DMS 273 treated with DMSO at 0.1 percent for 48 hours (cell line): ENCODE results near the gene KCTD17.

ENCODE experiments used
- DNase-seq: peaks from one replicate; lab custom pipeline; 2025; lab: John Stamatoyannopoulos, UW

Gene KCTD17, protein sequence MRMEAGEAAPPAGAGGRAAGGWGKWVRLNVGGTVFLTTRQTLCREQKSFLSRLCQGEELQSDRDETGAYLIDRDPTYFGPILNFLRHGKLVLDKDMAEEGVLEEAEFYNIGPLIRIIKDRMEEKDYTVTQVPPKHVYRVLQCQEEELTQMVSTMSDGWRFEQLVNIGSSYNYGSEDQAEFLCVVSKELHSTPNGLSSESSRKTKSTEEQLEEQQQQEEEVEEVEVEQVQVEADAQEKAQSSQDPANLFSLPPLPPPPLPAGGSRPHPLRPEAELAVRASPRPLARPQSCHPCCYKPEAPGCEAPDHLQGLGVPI

DNA sequence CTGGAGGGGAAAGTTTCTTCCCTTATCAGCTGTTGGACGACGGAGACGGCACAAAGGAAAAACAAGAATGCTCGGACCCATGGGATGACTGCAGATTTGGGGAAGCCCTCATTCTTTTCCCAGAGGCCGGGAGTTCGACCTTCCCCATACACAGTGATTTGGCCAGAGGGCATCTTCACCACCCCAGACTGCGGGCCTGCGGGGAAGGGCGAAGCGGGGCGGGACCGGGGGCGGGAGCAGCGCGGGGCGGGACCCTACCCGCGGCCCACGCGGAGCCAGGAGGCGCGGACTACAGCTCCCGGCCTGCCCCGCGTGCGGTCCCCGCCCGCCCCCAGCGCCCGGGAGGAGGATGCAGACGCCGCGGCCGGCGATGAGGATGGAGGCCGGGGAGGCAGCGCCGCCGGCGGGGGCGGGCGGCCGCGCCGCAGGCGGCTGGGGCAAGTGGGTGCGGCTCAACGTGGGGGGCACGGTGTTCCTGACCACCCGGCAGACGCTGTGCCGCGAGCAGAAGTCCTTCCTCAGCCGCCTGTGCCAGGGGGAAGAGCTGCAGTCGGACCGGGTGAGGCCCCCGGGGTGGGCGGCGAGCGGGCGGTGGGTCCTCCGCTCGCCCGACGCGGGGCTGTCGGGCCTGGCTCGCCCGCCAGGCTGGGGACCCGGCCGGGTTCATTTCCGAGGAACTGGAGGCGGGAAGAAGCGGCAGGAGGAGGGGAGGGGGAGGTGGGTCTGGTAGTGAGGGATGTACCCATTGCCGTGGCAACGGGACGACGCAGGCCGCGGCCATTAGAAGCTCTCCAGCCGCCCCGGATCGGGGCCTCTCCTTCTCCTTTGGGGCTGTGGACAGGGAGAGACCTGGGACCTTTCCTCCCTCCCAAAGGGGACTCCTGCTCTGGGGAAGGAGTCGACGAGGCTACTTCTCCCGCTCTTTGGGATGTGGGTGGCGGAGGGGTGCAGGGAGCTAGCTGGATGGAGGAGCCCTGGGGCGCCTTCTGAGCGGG is at the start of gene KCTD17:
Gene KCTD17 (plus strand): TSS at position 352 of the 995 bp plus-strand sequence. CDS start 19 bp downstream, at position 371.
- DNase-seq, result no peak

DNA sequence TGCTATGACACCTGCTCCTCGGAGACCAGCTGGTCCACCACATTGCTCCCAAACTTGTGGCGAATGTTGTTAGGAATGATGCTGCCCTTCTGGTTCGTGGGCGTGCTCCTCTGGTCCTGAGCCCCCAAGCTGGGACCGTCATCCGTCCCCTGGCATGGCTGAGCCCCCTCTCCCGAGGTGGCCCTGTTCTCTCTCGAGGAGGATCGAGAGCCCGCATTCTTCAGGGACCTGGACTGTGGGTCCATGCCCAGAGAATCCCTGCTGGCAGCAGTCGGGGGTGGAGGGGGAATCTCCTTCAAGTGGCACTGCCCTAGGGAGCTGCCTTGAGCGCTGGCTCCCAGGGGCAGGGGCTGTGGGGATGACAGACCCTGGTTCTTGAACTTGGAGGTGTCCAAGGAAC is 49.7 kb upstream of the KCTD17 start:
- no peak for DNase-seq

DNA sequence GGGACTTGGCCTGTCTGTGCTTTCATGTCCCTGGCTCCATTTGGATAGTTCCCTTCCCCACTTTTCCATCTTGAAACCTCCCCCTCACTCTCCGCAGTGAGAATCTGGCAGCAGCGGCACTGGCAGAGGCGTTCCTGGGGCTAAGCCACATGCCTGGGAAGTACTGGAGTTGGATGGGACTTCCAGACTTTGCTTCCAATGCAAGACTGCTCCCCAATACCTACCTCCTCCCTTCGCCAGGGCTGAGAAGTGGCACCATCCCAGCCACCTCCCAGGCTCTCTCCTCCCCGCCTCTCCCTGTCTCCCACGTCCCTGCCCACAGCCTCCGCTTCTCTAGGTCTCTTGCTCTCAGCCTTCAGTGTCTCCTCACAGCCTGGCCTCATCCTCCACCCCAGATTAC is 48.9 kb upstream of the KCTD17 start:
- DNase-seq, result no peak

DNA sequence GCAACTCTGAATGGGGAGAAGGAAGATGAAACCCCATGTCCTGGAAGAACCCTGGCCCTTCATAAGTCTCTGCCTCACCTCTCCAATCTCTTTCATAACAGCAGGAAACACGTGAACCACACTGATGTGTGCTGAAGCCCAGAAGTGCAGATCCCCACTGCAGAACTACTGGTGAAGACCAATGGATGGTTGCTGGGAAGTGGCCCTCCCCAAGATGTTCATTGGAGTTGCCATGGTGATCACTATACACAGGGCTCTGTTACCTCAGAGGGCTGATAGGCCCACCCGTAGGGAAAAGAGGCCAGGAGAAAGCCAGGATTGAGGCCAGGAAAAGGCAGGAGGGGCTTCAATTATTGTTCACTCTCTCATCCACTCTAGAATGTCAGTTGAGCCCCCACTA is 43.9 kb upstream of the KCTD17 start:
- no peak for DNase-seq

DNA sequence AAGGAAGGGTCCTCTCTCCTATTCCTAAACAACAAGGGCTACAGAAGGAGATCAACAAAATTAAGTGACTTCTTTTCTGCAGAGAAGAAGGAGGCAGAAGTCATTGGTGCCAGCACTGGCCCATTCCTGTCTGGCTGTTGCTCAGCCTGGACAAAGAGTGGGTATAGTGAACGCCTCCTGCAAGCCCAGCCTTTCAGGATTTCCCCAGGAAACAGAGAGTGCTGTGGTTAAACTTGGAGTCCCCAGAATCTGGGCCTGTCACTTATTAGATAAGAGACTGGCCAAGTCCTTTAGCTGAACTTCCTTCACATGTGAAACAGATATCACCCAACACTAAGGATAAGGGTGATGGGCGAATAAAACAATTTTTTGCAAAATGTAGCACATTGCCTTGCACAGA is 43.2 kb upstream of the KCTD17 start:
- no peak for DNase-seq

DNA sequence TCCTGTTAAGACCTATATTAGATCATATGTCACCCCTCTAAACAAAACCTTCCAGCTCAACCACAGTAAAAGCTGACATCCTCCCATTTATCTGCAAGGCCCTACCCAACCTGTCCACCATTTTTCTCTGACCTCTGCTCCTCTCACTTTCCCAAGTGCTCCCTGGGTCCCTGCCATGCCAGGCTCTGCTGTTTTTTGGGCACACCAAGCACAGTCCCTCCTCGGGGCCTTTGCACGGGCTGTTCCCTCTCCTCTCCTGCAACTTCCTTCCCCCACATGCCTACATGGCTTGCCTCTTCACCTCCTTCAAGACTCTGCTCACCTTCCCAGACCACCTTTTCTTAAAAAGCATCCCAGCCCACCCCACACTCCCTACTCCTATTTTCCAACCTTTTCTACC is 42.1 kb upstream of the KCTD17 start:
- no peak for DNase-seq

DNA sequence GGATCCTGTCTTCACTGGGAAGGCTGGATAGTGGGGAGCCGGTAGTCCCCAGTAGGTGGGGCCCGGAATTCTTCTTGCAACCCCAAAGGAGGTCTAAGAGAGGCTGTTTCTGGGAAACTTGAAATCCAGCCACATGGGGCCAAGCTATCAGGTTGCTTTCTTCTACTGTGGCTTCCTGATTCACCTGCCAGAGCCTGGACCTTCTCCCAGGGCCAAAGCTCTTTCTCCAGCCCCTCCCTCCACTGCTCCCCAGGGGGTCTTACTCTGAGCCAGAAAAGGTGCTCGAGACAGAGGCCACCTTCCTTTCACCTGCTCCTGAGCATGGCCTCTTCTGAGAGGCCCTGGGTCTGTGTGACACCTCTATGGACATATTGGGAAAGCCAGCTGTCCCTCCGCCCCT is 41.4 kb upstream of the KCTD17 start:
- no peak for DNase-seq

DNA sequence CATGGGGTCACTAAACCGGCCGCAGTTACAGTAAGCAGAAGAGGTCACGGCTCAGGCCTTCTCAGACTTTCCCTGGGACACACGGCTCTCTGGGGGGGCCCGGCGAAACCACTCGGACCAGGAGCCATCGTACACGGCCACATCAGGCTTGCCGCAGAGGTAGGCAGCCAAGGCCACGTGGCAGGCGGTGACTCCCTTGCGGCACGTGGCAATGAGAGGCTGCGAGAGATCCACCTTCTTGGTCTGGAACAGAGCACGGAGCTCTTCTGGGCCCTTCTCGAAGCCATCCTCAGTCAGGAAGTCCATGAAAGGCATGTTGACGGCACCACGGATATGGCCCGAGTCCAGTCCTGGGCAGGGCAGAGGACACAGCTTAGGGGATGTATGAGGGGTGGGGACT is 40.6 kb upstream of the KCTD17 start:
- no peak for DNase-seq

DNA sequence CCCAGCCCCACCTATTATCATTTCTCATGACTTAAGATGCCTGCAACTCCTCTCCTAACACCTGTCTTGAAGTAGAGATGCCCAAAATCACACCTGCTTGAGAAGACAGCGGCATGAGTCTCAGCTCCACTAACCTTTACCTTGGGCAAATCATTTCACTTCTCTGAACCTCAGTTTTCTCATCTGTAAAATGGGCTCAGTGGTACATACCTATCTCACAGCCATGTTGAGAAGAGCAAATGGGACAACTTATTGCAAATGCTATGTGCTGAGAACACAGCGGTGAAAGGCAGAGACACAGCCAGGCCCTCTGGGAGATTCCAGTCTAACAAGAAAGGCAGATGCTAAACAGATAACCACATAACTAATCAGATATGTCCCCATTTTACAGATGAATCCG is 40.1 kb upstream of the KCTD17 start:
- no peak for DNase-seq

DNA sequence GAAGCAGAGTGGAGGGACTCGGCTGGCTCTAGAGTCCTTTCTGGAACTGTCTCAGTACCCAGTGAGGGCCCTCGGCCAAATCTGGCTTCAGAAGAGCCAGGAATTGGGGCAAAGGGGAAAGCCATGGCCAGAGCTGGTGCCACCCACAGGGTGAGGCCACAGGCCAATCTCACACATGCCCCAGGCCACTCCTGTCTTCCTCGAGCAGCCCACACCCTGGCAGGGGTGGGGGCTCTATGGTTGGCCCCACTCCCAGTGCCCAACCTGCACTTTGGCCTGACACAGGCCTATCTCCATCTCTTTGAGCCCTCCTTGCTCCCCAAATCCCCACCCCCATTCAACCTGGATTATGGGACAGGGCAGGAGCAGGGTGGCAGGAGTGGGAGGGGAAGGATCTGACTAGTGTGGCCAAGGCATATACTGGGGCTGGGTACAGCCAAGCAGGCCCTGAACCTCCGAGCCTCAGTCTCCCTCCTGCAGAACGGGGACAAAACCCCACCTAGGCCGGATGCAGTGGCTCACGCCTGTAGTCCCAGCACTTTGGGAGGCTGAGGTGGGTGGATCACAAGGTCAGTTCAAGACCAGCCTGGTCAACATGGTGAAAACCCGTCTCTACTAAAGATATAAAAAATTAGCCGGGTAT is 39.2 kb upstream of the KCTD17 start:
- no peak for DNase-seq

DNA sequence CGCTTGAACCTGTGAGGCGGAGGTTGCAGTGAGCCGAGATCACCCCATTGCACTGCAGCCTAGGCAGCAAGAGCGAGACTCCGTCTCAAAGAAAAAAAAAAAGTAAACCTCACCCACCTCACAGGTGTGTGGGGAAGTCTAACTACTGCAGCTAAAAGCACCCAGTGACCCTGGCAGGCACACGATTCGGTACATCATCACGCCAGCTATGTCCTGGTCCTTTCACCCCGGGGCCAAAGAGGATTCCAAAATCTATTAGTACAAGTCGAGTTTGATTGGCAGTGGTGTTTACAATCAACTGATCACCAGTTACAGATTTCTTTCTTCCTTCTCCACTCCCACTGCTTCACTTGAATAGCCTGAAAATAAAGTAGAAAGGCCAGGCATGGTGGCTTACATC is 38.6 kb upstream of the KCTD17 start:
- no peak for DNase-seq

DNA sequence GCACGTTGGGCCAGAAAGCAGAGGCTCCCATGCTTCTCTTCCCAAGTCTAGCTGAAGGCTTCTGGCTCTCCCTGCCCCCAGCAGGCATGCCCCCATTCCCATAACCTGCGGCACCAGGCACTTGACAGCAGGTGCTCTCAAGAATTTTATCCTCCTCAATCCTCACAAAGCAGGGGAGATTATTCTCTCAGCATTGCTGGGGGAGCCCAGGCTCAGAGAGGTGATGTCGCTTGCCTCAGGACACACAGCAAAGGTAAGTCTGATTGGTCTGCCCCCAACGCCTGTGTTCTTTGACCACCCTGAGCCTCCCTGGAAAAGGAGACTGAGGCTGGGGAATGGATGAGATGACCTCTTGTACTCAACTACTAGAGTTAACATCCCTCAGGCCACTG is 37.1 kb upstream of the KCTD17 start:
- no peak for DNase-seq

DNA sequence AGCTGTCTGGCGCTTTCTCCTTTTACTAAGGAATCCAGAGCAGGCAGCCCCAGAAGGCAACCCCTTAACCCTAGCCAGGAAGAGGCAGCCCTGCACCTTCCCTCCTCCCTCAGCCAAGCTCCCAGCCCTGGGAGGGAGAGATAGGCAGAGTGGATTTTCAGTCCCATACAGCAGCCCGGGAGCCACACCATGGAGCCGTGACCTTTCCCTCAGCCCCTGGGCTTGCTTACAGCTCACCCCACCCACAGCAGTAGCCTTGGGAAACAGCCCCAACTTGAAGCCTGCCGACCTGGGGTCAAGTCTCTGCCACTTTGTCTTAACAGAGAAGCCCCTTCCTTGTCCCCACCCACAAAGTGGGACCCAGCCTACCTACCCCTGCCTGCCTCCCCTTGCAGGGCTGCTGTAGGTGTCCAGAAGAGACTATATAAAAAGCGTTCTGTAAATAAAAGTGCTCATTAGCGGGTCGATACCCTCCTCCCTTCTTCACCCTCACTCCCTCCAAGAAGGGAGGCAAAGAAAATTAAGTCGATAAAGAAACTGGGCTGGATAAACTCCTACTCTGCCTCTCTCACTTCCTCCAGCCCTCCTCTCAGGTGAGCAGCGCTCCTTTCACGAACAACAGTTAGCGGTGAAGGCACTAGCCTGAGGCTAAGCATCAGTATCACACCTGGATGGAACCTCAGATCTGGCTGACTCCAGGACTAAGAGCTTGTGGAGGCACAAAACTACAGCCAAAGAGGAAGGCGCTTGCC is 36.5 kb upstream of the KCTD17 start:
- no peak for DNase-seq

DNA sequence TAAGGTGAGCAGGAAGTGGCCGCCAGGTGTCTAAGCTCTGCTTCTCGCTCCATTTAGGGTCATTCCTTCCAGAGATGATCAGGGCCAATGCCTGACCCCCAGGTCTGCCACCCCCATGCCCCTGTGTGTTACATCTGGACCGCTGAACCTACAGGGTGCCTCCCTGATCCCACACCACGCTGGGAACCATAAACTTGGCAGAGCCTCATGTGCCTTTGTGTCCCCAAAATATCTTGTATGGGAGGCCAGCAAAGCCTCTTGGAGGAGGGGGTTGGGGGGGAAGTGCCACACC is 36.0 kb upstream of the KCTD17 start:
- no peak for DNase-seq

DNA sequence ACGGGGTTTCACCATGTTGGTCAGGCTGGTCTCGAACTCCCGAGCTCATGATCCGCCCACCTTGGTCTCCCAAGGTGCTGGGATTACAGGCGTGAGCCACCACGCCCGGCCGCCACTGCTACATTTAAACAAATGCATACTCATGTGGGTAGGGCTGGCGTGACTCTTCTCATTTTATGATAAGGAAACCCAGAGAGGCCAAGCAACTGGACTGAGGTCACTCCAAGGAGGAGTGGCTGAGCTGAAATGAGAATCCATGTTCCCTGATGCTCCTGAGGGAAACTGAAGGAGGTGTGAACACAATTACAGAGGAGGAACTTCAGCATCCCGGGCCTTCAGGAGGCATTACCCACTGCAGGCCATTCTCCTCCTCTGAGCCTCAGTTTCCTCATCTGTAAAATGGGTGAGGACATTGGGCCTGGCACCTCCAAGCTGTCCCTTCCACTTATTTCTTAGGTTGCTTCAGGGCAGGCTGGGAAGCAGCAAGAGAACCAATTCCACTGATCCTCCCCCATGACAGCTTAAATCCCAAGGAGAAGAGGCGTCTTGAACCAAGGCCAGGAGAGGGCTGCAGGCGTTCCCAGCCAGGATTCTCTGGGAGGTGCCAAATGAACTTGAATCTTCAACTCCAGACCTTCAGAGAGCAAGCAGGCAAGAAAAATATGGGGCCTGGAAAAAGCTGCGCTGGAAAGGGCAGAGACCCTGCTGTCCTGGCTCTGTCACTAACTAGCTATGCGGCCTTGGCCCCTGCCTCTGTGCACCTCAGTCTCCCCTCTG is 35.2 kb upstream of the KCTD17 start:
- DNase-seq, result no peak

DNA sequence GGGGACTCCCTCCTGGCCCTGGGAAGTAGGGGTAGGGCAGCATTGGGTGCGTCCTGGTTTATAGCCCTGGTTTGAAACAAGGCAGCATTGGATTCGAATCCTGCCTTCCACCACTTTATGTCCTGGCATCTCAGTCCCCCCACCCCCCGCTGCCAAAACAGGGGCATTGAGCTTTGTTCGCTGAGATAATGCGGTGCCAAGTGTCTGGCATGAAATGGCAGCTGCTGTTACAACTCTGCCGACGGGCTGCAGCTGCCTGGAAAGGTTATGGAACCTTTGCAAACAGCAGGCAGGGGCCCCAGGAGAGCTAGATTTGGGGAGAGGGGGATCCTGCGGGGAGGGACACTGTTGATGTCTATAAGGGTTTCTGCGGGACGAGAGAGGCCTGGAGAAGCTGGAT is 34.2 kb upstream of the KCTD17 start:
- DNase-seq, result no peak

DNA sequence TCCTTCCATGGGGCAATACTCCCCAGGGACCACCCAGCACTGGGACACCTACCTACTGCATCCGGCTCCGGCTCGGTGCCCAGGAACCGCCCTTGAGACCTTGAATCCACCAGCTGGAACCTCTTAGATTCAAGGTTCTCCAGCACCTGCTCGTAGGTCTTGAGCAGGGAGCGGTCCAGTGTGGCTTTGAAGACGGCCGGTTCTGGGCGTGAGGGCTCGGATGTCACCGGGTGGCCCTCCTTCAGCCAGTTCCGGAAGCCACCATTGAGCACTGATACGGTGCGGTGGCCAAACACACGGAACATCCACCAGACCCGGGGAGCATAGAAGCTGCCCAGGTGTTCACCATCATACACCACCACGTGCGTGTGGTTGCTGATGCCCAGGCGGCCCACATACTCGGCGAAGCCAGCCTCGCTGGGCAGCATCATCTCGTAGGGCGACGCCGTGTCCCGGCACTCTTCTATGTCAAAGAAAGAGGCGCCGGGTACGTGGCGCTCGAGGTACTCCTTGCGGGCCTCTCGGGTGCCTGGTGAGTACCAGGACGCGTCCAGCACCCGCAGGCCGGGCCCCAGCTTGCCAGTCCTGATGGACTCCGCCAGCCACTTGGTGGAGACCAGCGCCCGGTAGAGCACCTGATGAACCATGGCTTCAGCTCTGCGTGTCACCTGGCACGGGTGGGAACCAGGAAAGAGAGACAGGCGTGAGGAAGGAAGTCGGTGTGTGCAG is 33.3 kb upstream of the KCTD17 start:
- DNase-seq, result no peak

DNA sequence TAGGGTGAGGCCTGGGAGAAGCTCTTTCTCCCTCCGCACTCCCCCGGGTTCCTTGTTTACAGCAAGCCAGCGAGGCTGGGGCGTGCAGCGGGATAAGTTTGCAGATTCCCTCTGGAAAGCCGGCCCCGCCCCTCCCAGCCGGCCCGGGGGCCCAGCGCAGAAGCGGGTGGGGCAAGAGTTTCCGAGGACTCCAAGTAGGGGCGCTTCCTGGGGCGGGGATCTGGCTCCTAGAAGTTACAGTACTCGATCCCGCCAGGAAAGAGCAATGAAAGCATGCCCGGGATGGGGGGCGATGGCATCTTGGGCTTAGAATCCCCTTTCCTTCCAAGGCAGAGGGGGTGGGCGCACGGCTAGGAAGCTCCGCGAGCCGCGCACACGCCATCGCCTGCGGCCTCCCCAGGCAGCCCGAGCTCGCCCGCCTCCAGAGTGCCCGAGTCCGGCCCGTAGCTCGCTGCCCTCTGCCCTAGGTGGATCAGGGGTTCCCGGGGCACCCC is 32.7 kb upstream of the KCTD17 start:
- no peak for DNase-seq

DNA sequence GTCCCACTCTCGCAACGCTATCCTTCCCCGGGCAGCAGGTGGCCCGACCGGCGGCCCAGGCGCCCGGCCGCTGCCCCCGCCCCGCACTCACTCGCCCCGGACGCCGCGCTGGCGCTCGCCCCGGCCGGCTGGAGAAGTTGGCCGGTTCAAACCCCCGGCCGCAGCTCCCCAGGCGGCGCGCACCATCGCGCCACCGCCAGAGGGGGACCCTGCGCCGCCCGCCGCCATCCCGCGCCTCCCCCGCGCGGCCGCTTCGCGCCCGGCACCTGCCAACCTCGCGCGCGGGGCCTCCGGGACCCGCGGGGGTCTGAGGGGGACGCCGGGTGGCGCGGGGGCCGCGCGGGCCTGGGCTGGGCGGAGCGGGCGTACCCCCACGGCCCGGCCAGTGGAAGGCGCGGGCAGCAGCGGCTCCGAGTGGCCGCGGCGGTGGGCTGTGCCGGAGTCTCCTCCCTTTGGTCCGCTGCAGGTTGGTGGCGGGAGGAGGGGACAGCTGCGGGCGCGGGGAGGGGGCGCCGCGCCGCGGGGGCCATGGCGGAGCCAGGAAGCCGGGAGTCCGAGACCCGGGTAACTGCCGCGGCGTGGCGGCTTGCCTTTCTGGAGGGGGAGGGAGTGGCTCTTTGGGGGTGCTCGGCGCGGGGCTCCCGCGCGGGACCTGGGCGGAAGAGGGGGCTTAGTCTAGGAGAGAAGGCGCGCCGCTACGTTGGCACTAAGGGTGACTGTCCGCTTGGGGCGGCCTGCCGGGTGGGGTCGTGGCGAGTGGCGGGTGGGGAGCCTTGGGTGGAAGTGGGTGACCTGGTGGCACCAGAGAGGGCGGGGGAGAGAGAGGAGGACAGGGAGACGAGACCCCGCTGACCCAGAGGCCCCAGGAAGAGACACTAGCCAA is 32.0 kb upstream of the KCTD17 start, which contains the start of the genes MPST and TST:
Gene MPST (plus strand): TSS at position 434 of the 883 bp plus-strand sequence. CDS start 95 bp downstream, at position 529.
Gene TST (minus strand): TSS at position 139 of the 883 bp plus-strand sequence. CDS start 715 bp downstream, outside the sequence.
- no peak for DNase-seq
